Vagina (tissue), 2 donors: Measurements from ENCODE around the gene SORCS2.

Source experiments
- POLR2A ChIP-seq, 2 donors: fragments of 450-650 bp; IDR thresholded peaks; one replicate each; pipeline ENCODE4 v1.6.1; 2017; ENCODE audit warnings: antibody characterized with exemption in 2 of 2, mild to moderate bottlenecking in 2 of 2, moderate library complexity in 2 of 2
- POLR2AphosphoS5 ChIP-seq, 2 donors: sonication (generic); formaldehyde crosslinking; IDR thresholded peaks; one replicate each; pipeline ENCODE4 v1.9.0; 2017; ENCODE audit warnings: antibody characterized with exemption in 2 of 2, mild to moderate bottlenecking in 2 of 2, low read depth in 1 of 2; ENCODE audit not compliant: insufficient read depth in 1 of 2
- TF ChIP-seq, protein P1 (sequence below), 3 experiments: fragments of 450-650 bp in 2 of 3; fragments of 200-600 bp in 1 of 3; sonication (generic) in 1 of 3; IDR thresholded peaks; one replicate each; pipeline ENCODE4 v1.5.1; 2017 to 2019; ENCODE audit warnings: antibody characterized with exemption in 3 of 3, mild to moderate bottlenecking in 2 of 3, moderate library complexity in 2 of 3

DNA sequence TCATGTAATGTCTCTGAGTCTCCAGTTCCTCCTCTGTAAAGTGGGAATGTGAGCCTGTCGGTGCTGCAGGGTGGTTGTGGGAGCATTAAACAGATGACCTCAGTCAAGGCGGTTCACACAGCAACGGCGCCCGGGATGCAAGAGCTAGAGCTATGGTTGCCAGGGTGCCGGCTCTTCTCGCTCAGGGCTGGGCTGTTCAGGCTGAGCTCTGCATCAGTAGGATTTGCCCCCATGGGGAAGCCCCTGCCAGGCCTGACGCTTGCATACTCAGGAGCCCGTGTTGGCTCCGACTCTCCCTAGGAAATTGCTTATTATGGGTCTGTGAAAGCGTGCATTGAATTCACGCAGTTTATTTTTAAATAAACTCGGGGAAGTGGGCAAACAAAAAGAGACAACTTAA, 175.1 kb downstream of the SORCS2 start:
- TF ChIP-seq, protein P1, sequence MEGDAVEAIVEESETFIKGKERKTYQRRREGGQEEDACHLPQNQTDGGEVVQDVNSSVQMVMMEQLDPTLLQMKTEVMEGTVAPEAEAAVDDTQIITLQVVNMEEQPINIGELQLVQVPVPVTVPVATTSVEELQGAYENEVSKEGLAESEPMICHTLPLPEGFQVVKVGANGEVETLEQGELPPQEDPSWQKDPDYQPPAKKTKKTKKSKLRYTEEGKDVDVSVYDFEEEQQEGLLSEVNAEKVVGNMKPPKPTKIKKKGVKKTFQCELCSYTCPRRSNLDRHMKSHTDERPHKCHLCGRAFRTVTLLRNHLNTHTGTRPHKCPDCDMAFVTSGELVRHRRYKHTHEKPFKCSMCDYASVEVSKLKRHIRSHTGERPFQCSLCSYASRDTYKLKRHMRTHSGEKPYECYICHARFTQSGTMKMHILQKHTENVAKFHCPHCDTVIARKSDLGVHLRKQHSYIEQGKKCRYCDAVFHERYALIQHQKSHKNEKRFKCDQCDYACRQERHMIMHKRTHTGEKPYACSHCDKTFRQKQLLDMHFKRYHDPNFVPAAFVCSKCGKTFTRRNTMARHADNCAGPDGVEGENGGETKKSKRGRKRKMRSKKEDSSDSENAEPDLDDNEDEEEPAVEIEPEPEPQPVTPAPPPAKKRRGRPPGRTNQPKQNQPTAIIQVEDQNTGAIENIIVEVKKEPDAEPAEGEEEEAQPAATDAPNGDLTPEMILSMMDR (IDR thresholded peaks at IDR 0.05), result no peak
- TF ChIP-seq POLR2A (IDR thresholded peaks at IDR 0.05) (no peak), POLR2AphosphoS5 (IDR thresholded peaks at IDR 0.05; ENCODE audit: insufficient read depth in 1 of 2, low read depth in 1 of 2) (no peak)
